Measurements from ENCODE around the gene KMT2E.

- TF ChIP-seq POU2F2 (IDR thresholded peaks at IDR 0.05; ENCODE audit: low read depth, low read length) (no peak), POLR2AphosphoS5 (IDR thresholded peaks at IDR 0.05; ENCODE audit: low read depth, low read length) (no peak), POLR2A (IDR thresholded peaks at IDR 0.05; ENCODE audit: low read depth, low read length) (no peak), TAF1 (IDR thresholded peaks at IDR 0.05; ENCODE audit: low read depth, low read length) (no peak), PAX5 (IDR thresholded peaks at IDR 0.05; ENCODE audit: insufficient read depth, low read length, severe bottlenecking) (no peak)
Observed at GRCh38 chr7:105122619-105123018, 108.6 kb downstream of the KMT2E start.
